HL-60/S4 treated with retinoic acid at 250 ng/mL for 4 days and 3 days (cell line): ENCODE data around the gene PRKRIP1.
"Not testable (repeated sequence)": the region's sequence is repeated elsewhere in the genome, so short reads cannot be mapped to it uniquely, and the experiment has no call there.

ENCODE experiments used
- in situ Hi-C: fragments of 300-500 bp; cut with MboI; formaldehyde crosslinking; loops from 2 replicates; pipeline ENCODE4 v1.7.0; 2022; ENCODE audit warnings: low sequenced_read_pairs

The PRKRIP1 gene

GRCh38 chr7:102454932-102455331 lies 58.8 kb downstream of the PRKRIP1 start:
- in situ Hi-C loops: not testable (repeated sequence)

GRCh38 chr7:102455596-102455995 lies 59.4 kb downstream of the PRKRIP1 start:
- in situ Hi-C loops: no loop called here

GRCh38 chr7:102456327-102456726 lies 60.2 kb downstream of the PRKRIP1 start:
- in situ Hi-C loops: no loop called here

GRCh38 chr7:102457352-102457924 lies 61.3 kb downstream of the PRKRIP1 start:
- in situ Hi-C loops: no loop called here

GRCh38 chr7:102459221-102459844 lies 63.2 kb downstream of the PRKRIP1 start:
- in situ Hi-C loops: no loop called here

GRCh38 chr7:102460467-102460866 lies 64.3 kb downstream of the PRKRIP1 start:
- in situ Hi-C loops: loop anchor here (10.0 kb wide), 1 partner anchor 176 kb away; the partner anchor contains the start of gene SH2B2

GRCh38 chr7:102463841-102464576 lies 67.8 kb downstream of the PRKRIP1 start:
- in situ Hi-C loops: loop anchor here (10.0 kb wide), 1 partner anchor 179 kb away; the partner anchor contains the start of gene SH2B2

- in situ Hi-C loops: loop anchor here (10.0 kb wide), 1 partner anchor 180 kb away; the partner anchor contains the start of gene SH2B2
These were observed 68.6 kb downstream of the PRKRIP1 start, which contains the start of the genes ALKBH4 and LRWD1 for GRCh38 chr7:102464577-102465280. Gene ALKBH4 (minus strand): TSS chr7:102464863. CDS start chr7:102464836, 27 bp downstream. Gene LRWD1 (plus strand): TSS chr7:102464984. CDS start chr7:102465081, 97 bp downstream.

- in situ Hi-C loops: loop anchor here (10.0 kb wide), 1 partner anchor 181 kb away; the partner anchor contains the start of gene SH2B2
These were observed 69.9 kb downstream of the PRKRIP1 start for GRCh38 chr7:102466097-102466496.

GRCh38 chr7:102467581-102468477 lies 71.7 kb downstream of the PRKRIP1 start:
- in situ Hi-C loops: loop anchor here (10.0 kb wide), 1 partner anchor 183 kb away; the partner anchor contains the start of gene SH2B2

GRCh38 chr7:102468478-102469350 lies 72.6 kb downstream of the PRKRIP1 start:
- in situ Hi-C loops: loop anchor here (10.0 kb wide), 1 partner anchor 184 kb away; the partner anchor contains the start of gene SH2B2

GRCh38 chr7:102469351-102469971 lies 73.3 kb downstream of the PRKRIP1 start:
- in situ Hi-C loops: loop anchor here (10.0 kb wide), 1 partner anchor 185 kb away; the partner anchor contains the start of gene SH2B2

- in situ Hi-C loops: loop anchor here (10.0 kb wide), 1 partner anchor 185 kb away; the partner anchor contains the start of gene SH2B2
These were observed 74.0 kb downstream of the PRKRIP1 start for GRCh38 chr7:102469972-102470825.

- in situ Hi-C loops: no loop called here
These were observed 75.6 kb downstream of the PRKRIP1 start for GRCh38 chr7:102471791-102472125.

GRCh38 chr7:102472126-102473041 lies 76.2 kb downstream of the PRKRIP1 start:
- in situ Hi-C loops: no loop called here

GRCh38 chr7:102473271-102473991 lies 77.3 kb downstream of the PRKRIP1 start:
- in situ Hi-C loops: no loop called here
